AG09319 (cell line): ENCODE results near the gene HS1BP3.
A peak's percentile ranks its signal among the peaks of the same experiment; 100 is the strongest.

ENCODE experiments used
- DNase-seq: peaks from one replicate; pipeline ENCODE4 v3.0.0-alpha.2; 2010; ENCODE audit warnings: low read depth; ENCODE audit errors: extremely low read depth
- TF ChIP-seq, protein P1 (sequence below): IDR thresholded peaks from 2 replicates; pipeline ENCODE4 v1.5.1; 2011; ENCODE audit warnings: low read depth, mild to moderate bottlenecking, inconsistent platforms, low read length, moderate library complexity

Gene HS1BP3

DNA sequence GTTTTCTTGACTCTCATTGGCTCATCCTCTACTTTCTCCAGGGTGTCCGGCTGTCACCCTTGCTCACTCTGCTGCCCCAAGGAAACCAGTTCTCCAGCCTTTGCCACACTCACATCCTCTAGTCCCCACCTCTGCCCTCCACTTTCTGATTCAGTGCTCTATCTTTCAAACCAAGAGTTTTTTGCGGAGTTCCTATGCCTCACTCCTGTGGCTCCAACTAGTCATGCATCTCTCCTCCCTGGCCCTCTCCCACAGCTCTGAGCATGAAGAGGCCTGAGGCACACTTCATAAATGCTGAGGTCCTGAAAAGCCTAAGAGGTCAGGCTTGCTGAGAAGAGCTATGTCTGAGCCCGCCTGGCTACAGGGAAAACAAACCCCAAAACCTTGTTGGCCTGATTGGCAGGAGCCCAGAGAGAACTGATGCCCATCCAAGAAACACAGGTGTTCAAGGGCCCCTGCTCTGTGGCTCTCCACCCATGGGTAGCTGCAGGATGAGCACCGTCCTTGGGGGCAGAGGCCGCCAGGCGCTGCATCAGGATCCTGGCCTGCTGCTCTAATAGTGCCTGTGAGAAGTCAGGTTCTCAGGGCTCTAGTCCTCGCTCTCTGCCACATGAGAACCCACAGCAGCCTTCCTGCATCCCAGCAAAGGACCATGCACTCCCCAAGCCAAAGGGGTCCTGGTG is 42.1 kb downstream of the HS1BP3 start:
- DNase-seq, result no peak
- TF ChIP-seq, protein P1, sequence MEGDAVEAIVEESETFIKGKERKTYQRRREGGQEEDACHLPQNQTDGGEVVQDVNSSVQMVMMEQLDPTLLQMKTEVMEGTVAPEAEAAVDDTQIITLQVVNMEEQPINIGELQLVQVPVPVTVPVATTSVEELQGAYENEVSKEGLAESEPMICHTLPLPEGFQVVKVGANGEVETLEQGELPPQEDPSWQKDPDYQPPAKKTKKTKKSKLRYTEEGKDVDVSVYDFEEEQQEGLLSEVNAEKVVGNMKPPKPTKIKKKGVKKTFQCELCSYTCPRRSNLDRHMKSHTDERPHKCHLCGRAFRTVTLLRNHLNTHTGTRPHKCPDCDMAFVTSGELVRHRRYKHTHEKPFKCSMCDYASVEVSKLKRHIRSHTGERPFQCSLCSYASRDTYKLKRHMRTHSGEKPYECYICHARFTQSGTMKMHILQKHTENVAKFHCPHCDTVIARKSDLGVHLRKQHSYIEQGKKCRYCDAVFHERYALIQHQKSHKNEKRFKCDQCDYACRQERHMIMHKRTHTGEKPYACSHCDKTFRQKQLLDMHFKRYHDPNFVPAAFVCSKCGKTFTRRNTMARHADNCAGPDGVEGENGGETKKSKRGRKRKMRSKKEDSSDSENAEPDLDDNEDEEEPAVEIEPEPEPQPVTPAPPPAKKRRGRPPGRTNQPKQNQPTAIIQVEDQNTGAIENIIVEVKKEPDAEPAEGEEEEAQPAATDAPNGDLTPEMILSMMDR, result no peak

- DNase-seq, result no peak
- TF ChIP-seq, protein P1, result no peak
Observed at GRCh38 chr2:20607446-20607845, 43.5 kb downstream of the HS1BP3 start.

DNA sequence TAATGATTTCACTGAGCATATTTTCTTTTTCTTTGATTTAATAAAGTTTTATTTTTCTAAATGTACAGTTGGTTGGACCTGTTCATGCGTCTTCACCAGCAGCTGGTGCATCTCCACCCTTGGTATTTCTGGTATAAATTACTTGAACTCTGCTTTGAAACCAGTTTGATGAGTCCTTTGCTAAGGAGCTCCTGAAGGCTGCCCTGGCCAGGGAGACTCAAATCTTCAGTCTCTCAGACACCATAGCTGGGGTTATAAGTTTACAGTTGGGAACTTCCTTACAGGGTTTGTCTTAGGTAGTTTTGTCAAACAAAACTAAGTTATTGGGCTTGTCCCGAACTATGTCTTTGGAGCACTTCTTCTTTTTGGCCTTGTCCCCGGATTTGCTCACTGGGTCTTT is 44.7 kb downstream of the HS1BP3 start:
- DNase-seq, result no peak
- TF ChIP-seq, protein P1, result no peak

- TF ChIP-seq, protein P1, result no peak
- peak; percentile 65 for DNase-seq
Observed at GRCh38 chr2:20604951-20605381, 45.9 kb downstream of the HS1BP3 start.

DNA sequence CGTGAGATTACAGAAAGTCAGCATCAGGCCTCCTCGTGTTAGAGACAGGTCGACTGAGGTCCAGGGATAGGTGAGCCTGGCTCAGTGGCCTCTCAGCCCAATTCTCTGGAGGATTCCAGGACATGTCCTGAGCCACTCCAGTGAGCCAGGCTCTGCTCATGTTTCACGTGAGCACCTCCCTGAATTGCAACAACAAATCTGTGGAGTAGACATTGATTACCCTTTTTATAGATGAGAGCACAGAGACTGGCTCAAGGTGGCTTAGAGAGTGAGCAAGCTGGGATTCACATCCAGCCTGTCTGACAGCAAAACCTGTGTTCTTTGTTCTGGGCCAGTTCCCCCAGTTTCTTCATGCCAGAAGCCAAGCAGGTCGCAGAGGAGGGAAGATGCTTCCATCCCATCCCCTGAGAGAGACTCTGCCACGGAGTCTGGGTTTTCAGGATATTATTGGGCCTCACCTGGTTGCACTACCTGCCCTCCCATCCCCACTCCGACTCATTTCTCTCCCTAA is 46.4 kb downstream of the HS1BP3 start:
- TF ChIP-seq, protein P1, result no peak
- no peak for DNase-seq

GRCh38 chr2:20603791-20604190 is 47.1 kb downstream of the HS1BP3 start:
- no peak for DNase-seq
- TF ChIP-seq, protein P1, result no peak

DNA sequence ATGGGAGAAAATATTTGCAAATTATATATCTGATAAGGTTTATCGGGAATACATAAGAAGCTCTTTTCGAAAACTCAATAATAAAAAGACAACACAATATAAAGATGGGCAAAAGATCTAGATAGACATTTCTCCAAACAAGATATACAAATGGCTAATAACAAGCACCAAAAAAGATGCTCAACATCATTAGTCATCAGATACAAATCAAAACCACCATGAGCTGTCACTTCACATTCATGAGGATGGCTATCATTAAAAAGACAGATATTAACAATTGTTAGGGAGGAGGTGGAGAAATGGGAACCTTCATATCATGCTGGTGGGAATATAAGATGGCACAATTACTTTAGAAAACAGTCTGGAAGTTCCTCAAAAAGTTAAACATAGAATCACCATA is 48.1 kb downstream of the HS1BP3 start:
- TF ChIP-seq, protein P1, result no peak
- no peak for DNase-seq
